8988T (cell line): ENCODE results near the gene ELL.
"Not testable (repeated sequence)": the region's sequence is repeated elsewhere in the genome, so short reads cannot be mapped to it uniquely, and the experiment has no call there.

Experiments
- DNase-seq: peaks from one replicate; pipeline ENCODE4 v3.0.0; 2011

ELL gene

DNA sequence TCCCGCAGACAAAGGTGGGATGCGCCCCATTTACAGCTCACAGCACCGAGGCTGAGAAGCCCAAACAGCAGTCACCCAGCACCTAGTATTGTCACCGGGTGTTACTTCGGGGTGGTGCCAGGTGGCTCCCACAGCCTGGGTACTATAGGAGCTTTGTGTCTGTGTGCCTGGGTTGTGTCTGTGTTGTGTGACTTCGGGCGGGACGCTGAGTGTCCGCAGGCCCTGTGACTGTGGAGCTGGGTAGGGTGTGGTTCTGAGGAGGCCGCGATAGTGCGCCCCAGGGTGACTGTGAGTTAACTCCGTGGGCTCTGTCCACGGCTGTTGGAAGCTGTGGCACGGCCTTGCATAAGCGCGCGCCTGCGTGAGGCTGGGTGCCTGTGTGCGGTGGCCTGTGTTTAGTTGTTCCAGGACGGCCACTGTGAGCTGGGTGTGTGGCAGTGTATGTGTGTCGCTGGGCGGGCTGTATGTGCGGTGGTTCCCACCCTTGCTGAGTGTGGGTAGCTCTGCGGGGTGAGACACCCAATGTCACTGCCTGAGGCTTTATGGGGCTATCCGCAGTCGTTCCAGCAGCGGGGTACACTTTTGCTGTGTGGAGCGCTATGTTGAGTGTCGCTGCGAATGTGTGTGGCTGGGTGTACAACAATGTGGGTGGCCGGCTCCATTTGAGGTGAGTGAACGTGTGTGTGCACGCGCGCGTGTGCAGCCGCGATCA, 103.2 kb downstream of the ELL start:
- no peak for DNase-seq

DNA sequence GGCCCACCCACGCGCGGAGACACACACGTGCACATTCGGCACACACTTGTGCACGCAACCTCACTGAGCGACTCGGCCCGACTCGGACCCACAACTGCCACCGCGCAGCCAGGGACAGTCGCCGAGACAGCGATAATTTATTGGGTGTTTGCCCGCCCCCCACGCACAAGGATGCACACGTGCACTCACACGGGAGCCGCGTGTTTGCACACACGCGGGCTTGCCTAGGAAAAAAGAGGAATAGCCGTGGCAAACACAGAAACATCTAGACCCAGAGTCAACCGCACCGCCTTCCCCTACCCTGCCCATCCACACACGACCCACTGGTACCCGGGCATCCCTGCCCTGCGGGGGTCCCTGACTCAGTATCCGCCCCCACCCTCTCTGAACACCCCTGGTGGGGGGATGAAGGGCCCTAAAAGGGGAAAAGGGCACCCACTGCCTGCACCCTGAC, 103.8 kb downstream of the ELL start:
- no peak for DNase-seq

DNA sequence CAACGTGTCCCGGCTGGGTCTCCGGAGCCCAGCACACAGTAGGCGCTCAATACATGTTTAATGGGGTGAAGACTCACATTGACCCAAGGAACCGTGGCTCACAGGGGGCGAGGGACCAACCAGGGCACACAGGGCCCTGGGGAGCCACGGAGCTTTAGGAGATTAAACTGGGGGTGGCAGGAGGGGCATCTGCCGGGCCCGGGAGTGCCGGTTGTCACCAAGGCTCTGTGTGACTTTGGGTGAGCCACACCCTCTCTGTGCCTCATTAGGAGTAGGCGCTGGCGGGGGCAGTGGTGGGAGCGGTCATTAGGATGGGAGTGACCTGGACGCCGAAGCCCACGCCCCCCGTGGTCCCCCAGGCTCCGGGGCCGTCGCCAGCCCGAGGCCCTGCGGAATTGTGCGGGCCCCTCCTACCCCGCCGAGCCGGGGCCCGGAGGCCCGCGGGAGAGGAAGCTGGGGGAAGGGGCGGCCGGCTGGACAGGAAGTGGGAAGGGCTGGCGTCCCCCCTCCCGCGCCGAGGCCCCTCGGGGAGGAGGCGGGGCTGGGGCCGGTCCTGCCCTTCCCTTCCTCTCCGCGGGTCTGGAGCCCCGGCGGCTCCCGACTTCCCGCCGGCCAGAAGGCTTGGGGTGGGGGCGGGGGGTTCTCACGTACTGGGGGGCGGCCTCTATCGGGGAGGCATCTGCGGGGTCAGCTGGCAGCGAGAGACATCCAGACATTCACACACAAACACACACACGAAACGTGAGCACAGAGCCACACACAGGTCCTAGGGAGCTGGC, 104.4 kb downstream of the ELL start:
- no peak for DNase-seq

DNA sequence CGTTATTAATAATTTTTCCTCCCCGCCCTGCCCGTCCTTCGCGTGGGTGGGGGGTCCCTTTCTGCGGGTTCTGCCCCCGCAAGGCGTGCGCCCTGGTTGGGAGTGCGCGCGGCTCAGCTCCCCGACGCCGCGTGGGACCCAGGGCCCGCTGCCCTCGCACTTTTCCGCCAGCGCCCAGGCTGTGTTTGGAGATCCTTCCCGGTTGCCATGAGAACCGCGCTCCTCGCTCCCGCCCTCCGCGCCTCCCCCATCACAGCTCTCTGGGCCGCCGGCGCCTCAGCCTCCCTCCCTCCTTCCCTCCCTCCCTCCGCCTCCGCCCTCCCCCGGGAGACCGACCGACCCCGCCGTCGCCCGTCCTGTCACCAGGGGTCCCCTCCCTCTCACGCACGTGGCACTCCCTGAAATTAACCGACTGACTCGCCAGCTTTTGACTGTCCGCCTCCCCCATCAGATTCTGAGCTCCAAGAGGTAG, 105.1 kb downstream of the ELL start:
- no peak for DNase-seq

DNA sequence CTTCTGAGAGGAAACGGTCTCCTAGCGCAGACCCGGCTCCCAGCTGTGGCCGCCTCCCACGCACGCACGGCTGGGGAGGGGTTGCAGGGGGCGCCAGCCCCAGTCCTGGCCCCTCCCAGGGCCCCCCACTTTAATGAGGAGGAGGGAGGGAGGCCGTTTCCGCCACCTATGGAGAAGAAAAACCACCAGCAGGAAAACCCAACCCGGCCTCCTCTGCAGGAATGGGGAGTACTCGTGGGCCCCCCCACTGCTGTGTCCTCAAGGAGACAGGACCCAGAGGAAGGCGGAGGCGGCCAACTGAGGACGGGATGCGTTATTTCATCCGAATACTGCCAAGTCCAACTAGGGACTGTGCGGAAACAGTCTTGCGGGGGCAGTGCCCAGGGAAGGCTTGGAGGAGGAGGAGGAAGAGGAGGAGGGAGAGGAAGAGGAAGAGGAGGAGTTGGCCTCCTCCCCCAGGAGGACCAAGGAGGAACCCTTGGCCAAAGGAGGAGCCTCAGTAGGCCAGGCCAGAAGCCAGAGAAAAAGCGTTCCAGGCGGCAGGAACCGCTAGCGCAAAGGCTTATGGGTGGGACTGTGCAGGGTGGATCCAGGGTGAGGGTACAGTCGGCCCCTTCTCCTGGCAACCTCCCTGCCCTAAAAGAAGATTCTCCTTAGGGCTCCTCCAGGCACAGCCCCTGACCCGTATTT, 106.5 kb downstream of the ELL start:
- no peak for DNase-seq

DNA sequence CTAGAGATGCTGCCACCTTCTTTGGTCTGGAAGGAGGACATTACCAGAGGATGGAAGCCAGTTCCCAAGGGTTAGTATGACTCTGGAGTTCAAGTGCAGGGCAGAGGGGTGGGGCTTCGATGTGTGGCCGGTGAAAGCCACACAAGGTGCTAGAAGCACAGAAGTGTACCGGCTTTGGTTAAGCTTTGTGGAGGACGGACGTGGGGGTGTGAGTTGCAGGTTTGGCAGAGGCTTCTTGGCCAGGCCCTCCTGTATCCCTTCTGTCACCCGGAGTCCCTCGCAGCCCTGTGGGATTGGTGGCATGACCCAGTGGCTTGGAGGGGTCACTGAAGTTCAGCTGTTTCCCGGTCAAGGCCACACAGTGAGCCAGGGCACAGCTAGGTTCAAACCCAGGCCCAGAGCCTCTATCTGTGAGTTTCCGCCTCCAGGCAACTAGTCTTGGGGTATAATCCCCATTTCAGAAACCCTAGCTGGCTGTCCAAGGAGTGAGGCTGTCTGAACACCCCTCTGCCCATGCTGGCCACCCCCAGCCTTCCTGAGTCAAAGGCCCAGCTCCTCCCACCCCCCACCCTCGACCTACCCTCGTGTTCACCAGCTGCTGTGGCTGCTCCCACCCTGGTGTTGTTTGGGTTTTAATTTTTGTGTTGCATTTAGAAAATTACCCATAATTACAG, 107.2 kb downstream of the ELL start:
- no peak for DNase-seq

DNA sequence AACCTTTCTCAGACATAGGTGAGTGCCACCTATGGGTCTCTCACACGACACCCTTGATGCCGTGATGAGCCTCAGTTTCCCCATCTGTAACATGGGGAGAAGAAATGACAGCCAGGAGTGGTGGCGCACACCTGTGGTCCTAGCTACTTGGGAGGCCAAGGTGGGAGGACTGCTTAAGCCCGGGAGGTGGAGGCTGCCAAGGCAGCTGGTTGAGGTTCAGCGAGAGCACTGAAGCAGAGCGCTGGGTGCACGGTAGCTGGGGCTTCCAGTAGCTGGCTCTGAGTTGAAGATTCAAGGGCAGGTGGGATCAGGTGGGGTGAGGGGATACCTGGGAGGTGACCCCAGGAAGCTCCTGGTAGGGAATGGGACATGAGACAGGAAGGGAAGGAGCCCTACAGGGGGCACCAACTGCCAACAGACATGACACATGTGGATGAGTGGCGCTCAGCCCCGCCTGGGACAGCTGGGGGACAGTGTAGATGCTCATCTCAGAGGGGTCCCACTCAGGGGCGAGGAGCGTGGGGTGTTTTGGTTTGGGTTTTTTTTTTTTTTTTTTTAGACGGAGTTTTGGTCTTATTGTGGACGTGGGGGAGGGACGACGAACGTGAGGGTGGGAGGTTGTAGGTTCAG, 109.1 kb downstream of the ELL start:
- DNase-seq, result no peak

DNA sequence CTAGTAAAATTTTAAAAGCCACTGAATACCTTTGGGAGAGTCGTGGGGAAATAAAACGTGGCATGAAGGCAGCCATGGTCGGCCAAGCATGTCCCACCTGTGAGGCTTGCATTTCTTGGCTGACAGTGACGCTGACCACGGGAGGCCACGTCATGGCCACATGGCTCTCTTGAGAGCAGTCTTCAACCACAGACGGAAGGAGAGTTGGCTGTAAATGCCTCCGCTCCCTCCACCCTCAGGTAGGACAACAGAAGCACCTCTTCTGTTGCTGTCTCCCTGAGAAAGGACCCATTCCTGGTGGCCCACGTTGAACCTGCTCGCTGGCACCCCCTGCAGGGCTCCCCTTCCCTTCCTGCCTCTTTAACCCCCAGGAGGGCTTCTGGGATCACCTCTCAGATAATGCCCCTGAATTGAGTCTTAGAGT, 113.8 kb downstream of the ELL start:
- no peak for DNase-seq

DNA sequence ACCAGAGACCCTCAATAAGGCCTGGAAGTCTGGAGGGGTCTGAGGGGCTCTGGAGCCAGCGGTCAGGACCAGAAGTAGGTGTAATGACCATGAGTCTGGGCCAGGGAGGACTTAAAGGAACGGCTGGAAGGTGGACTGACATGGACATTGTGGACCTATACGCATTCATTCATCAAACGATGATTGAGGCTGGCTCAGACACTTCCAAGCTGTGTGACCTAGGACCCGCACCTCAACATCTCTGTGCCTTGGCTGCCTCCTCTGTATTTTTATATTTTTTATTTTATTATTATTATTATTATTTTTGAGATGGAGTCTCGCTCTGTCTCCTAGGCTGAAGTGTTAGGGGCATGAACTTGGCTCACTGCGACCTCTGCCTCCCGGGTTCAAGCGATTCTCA, 115.1 kb downstream of the ELL start:
- DNase-seq, result no peak

DNA sequence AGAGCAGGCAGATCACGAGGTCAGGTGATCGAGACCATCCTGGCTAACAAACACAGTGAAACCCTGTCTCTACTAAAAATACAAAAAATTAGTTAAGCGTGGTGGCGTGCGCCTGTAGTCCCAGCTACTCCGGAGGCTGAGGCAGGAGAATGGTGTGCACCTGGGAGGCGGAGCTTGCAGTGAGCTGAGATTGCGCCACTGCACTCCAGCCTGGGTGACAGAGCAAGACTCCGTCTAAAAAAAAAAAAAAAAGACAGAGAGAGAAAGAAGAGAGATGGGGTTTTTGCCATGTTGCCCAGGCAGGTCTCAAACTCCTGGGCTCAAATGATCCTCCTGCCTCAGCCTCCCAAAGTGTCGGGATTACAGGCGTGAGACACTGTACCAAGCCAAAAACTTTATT, 116.1 kb downstream of the ELL start:
- DNase-seq, result not testable (repeated sequence)

DNA sequence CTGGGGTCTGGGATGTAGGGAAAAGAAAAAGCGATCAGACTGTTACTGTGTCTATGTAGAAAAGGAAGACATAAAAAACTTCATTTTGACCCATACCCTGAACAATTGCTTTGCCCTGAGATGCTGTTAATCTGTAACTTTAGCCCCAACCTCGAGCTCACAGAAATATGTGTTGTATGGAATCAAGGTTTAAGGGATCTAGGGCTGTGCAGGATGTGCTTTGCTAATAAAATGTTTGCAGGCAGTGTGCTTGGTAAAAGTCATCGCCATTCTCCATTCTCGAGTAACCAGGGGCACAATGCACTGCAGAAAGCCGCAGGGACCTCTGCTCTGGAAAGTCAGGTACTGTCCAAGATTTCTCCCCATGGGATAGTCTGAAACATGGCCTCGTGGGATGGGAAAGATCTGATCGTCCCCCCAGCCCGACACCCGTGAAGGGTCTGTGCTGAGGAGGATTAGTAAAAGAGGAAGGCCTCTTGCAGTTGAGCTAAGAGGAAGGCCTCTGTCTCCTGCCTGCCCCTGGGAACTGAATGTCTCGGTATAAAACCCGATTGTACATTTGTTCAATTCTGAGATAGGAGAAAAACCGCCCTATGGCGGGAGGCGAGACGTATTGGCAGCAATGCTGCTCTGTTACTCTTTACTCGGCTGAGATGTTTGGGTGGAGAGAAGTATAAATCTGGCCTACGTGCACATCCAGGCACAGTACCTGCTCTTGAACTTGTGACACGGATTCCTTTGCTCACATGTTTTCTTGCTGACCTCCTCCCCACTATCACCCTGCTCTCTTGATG, 119.2 kb downstream of the ELL start:
- not testable (repeated sequence) for DNase-seq

DNA sequence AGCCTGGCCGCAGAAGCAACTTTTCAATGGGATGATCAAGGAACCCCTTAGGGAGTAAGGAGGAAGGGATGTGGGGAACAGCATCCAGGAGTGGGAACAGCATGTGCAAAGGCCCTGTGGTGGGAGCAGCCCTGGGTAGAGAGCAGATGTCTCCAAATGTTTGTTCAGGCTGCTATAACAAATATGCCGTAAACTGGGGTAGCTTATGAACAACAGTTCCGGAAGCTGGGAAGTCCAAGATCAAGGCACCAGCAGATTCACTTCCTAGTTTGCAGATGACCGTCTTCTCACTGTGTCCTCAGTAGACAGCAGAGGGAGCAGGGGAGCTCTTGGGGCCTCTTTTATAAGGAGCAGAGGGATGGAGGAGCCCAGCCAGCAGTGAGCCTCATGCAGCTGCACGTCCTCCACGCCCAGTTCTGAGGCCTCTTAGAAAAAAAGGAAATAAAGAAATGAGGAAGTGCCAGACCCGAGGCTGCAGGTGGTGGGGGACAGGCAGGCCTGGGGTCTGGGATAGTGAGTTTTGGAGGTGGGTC, 120.2 kb downstream of the ELL start:
- no peak for DNase-seq

DNA sequence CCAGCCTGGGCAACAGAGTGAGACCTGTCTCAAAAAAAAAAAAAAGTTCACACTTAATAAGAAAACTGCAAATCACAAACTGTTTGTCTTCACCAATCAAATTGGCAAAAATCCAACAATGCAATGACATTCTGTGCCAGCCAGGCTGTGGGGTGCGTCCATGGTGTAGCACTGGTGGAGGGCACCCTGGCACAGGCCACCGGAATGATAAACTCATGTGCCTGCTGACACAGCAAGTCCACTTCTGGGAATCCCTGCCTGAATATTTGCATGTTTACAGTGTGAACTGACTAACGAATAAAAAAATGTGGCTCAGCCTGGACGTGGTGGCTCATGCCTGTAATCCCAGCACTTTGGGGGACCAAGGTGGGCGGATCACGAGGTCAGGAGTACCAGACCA, 122.9 kb downstream of the ELL start:
- no peak for DNase-seq

DNA sequence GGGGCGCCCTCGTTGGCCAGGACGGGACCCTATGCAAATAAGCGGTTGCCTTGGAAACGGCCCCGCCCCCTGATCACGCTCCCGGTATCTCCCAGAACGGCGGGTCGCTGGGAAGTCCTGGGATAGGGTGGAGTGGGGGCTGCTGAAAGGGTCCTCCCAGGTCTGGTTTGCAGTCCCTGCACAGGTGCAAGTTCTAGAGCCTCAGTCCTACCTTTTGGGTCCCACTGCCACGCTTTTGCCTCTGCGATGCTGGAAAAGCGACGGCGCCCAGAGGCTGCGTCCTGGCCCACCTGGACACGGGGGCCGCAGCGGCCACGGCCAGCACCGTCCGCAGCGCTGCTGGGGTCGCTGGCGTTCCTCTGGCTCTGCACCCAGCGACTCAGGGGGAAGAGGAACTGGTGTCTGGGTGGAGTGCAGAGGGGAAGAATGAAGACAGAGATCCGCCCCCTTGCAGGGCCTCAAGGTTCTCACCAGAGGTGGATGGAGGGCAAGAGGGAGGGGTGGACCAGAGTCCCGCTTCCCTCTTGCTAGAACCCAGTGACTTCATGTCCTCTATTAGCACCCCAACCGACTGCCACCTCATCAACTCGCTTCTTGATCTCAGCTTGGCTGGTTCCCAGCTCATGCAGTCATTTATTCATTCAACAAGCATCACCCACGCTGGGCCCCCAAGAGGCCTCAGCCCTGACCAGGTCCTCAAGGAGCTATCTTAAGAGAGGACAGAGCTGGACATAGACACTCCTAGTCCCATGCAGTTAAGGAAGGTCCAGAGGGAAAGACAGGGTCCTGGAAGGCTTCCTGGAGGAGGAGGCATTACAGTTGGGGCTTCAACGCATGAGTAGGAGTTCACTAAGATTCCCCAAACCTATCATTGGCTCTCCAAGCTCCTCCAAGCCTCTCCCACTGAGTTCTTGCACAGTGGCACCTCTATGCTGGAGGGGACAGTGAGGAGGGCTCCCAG, 124.3 kb downstream of the ELL start, which contains the start of gene LRRC25:
TSS of gene LRRC25 (minus strand) at position 381 of the 961 bp plus-strand sequence. CDS start 659 bp downstream, outside the sequence.
- DNase-seq, result no peak

DNA sequence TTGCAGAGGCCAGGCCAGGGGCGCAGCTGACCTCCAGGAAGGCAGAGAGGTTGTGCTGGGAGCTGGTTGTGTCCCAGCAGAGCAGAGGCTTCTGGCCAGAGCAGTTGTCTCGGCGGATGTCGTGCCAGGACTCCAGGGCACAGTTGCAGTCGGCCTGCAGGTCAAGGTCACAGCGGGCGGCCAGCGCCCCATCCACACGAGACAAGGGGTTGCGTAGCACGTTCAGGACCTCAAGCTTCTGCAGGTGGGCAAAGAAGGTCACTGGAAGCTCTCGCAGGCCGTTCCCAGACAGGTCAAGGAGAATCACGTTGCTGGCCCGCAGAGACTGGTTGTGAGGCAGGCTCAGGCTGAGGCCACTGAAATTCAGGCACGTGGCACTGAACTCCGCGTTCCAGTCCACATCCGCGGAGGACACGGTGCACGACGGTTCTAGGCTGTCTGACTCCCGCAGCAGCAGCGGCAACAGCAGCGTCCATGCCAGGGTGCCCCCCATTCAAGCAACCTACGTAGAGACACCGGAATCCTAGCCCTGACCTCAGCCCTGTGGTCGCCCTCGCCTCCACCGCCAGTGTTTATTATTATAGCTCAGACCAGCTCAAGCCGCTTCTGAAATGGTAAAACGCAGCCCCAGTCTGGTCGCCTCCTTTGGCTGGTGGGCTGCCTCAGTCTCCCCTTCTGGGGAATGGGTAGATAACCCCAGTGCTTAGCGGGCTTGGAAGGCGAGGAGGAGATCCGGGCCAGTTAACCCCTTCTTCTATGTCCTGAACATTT, 125.2 kb downstream of the ELL start:
- DNase-seq, result no peak

DNA sequence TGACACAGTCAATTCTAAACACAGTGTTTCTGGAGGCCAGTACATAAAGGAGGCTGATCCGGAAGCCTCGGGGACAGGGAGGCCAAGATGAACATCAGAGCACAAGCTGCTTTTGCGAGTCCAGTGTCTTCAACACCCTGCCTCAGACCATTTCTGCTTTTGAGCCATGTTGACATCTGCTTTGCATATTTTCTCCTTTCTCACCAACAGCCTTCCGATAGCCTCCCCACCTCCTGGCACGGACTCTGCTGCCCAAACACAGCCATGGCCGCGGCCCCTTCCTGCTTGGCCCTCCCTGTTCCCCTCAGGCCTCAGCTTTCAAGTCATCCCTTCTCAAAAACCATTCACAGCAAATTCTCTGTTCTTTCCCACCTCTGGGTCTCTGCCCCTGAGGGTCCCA, 128.0 kb downstream of the ELL start:
- DNase-seq, result no peak

DNA sequence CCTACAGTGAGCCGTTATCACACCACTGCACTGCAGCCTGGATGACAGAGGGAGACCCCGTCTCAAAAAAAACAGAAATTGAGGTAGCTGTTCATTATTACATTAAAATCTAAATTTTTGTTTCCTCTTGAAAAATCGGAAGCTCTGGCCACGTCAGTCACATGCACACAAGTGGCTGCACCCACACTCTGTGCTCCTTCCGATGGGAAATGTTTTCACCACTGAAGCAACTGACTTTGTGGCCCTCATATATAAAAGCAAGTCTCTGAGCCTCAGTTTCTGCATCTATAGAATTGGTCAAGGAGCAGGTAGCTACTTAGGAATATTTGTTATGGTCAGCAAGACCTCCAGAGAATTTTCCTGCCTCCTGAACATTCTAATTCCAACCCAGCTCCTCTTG, 128.9 kb downstream of the ELL start:
- no peak for DNase-seq
